ENCODE data around the gene CFAP61.

GRCh38 chr20:20275636-20276035, 223.3 kb downstream of the CFAP61 start:
- TF ChIP-seq, protein P1, sequence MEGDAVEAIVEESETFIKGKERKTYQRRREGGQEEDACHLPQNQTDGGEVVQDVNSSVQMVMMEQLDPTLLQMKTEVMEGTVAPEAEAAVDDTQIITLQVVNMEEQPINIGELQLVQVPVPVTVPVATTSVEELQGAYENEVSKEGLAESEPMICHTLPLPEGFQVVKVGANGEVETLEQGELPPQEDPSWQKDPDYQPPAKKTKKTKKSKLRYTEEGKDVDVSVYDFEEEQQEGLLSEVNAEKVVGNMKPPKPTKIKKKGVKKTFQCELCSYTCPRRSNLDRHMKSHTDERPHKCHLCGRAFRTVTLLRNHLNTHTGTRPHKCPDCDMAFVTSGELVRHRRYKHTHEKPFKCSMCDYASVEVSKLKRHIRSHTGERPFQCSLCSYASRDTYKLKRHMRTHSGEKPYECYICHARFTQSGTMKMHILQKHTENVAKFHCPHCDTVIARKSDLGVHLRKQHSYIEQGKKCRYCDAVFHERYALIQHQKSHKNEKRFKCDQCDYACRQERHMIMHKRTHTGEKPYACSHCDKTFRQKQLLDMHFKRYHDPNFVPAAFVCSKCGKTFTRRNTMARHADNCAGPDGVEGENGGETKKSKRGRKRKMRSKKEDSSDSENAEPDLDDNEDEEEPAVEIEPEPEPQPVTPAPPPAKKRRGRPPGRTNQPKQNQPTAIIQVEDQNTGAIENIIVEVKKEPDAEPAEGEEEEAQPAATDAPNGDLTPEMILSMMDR (IDR thresholded peaks at IDR 0.05), result no peak
- no peak for TF ChIP-seq POLR2AphosphoS5 (IDR thresholded peaks at IDR 0.05)

Data from suprapubic skin (tissue), 3 donors.